NCI-H2107 treated with DMSO at 0.1 percent for 48 hours (cell line): Measurements from ENCODE around the gene ZMIZ1.

Experiments
- DNase-seq: peaks from one replicate; lab custom pipeline; 2025; ENCODE audit not compliant: unreplicated experiment; lab: John Stamatoyannopoulos, UW

The ZMIZ1 gene

GRCh38 chr10:79051766-79052165 lies 17.0 kb upstream of the ZMIZ1 start:
- DNase-seq, result no peak

GRCh38 chr10:79052291-79053080 lies 16.3 kb upstream of the ZMIZ1 start:
- DNase-seq, result peak; percentile 66

GRCh38 chr10:79053081-79053434 lies 15.7 kb upstream of the ZMIZ1 start:
- no peak for DNase-seq

- no peak for DNase-seq
These were observed 15.1 kb upstream of the ZMIZ1 start for GRCh38 chr10:79053481-79054202.

GRCh38 chr10:79054203-79055099 lies 14.3 kb upstream of the ZMIZ1 start:
- DNase-seq, result no peak

- no peak for DNase-seq
These were observed 13.5 kb upstream of the ZMIZ1 start for GRCh38 chr10:79055100-79055782.

GRCh38 chr10:79055892-79056291 lies 12.9 kb upstream of the ZMIZ1 start:
- DNase-seq, result no peak

- no peak for DNase-seq
These were observed 12.4 kb upstream of the ZMIZ1 start for GRCh38 chr10:79056361-79056735.

GRCh38 chr10:79056736-79057391 lies 11.9 kb upstream of the ZMIZ1 start:
- DNase-seq, result no peak

GRCh38 chr10:79057481-79058275 lies 11.1 kb upstream of the ZMIZ1 start:
- no peak for DNase-seq

GRCh38 chr10:79058899-79059841 lies 9.6 kb upstream of the ZMIZ1 start:
- DNase-seq, result no peak

- no peak for DNase-seq
These were observed 8.8 kb upstream of the ZMIZ1 start for GRCh38 chr10:79059859-79060379.

- DNase-seq, result no peak
These were observed 8.0 kb upstream of the ZMIZ1 start for GRCh38 chr10:79060641-79061255.

- DNase-seq, result no peak
These were observed 7.1 kb upstream of the ZMIZ1 start for GRCh38 chr10:79061441-79062315.

GRCh38 chr10:79063071-79063491 lies 5.7 kb upstream of the ZMIZ1 start:
- no peak for DNase-seq

- DNase-seq, result no peak
These were observed 4.9 kb upstream of the ZMIZ1 start for GRCh38 chr10:79063661-79064492.
